HL-60 (cell line): ENCODE data around the gene TCF3.

Experiments used
- CTCF ChIP-seq: IDR thresholded peaks from one replicate; pipeline ENCODE4 v1.5.1; 2011; ENCODE audit warnings: low read length, control low read depth, inconsistent platforms; ENCODE audit not compliant: insufficient read depth
- POLR2AphosphoS5 ChIP-seq: IDR thresholded peaks from 2 replicates; pipeline ENCODE4 v1.6.1; 2012; ENCODE audit warnings: low read depth

DNA sequence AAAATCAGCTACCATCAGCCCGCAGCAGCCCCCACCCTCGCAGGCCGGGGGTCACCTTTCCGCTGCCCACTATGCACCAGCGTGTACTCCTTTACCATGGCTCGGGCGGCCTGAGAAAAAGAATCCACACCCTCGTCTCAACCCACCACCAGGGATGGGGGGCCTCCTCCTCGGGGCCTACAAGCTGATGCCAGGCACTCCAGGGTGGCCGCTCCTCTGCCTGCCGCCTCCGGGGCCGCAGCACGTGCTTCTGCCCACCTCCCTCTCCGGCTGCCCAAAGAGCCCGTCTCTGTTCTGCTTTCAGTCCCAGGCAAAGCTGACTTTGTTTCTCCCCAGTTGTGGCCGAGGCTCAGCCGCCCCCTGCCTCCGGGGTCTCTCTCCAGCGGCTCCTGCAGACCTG, 73.2 kb downstream of the TCF3 start:
- TF ChIP-seq CTCF = no peak
- TF ChIP-seq POLR2AphosphoS5 = no peak
